SU-DHL-6 (cell line): Measurements from ENCODE around the gene TMEM239.

ENCODE experiments used
- H2AFZ ChIP-seq: fragments of 200-600 bp; sonication (generic); 2 replicates; pipeline ENCODE4 v1.6.1; 2014; ENCODE audit warnings: low read depth, mild to moderate bottlenecking, moderate library complexity, mixed read lengths, antibody characterized with exemption, low read length; ENCODE audit not compliant: severe bottlenecking
- H3F3A ChIP-seq: fragments of 200-600 bp; shearing (Covaris generic); 2 replicates; pipeline ENCODE4 v1.6.0; 2016; ENCODE audit warnings: antibody characterized with exemption, mild to moderate bottlenecking; ENCODE audit not compliant: insufficient read depth
- H3K27ac ChIP-seq: fragments of 200-600 bp; sonication (generic); 2 replicates; pipeline ENCODE4 v1.5.1; 2016; ENCODE audit warnings: low read depth, mild to moderate bottlenecking, low read length, moderate library complexity, mixed read lengths
- H3K27me3 ChIP-seq: fragments of 200-600 bp; sonication (generic), shearing (Covaris generic); 2 replicates; pipeline ENCODE4 v1.6.0; 2014; ENCODE audit warnings: mild to moderate bottlenecking, low read length
- H3K36me3 ChIP-seq: fragments of 200-600 bp; sonication (generic); 2 replicates; pipeline ENCODE4 v1.6.1; 2014; ENCODE audit warnings: mild to moderate bottlenecking, low read length, mixed read lengths
- H3K4me2 ChIP-seq: fragments of 300-600, 200-600 bp; shearing (Covaris generic), sonication (generic); 2 replicates; pipeline ENCODE4 v1.6.0; 2014; ENCODE audit warnings: low read length, low read depth, mild to moderate bottlenecking; ENCODE audit not compliant: poor library complexity, severe bottlenecking
- H3K4me3 ChIP-seq: fragments of 200-600 bp; sonication (generic); 2 replicates; pipeline ENCODE4 v1.5.1; 2014; ENCODE audit warnings: antibody characterized with exemption, low read length, mild to moderate bottlenecking, mixed read lengths; ENCODE audit not compliant: insufficient read depth, poor library complexity, severe bottlenecking
- H3K79me2 ChIP-seq: fragments of 200-600 bp; sonication (generic); 2 replicates; pipeline ENCODE4 v1.6.1; 2014; ENCODE audit warnings: mild to moderate bottlenecking, low read length, moderate library complexity; ENCODE audit not compliant: insufficient read depth
- H3K9ac ChIP-seq: fragments of 200-600 bp; sonication (generic); 2 replicates; pipeline ENCODE4 v1.7.0; 2014; ENCODE audit warnings: mild to moderate bottlenecking, low read length
- H3K9me2 ChIP-seq: fragments of 200-600 bp; sonication (generic); replicated peaks from 2 replicates; pipeline ENCODE4 v1.6.1; 2014; ENCODE audit warnings: low read length; ENCODE audit not compliant: insufficient read depth
- H3K9me3 ChIP-seq: fragments of 200-600 bp; sonication (generic); 2 replicates; pipeline ENCODE4 v1.6.1; 2014; ENCODE audit warnings: low read length, mixed read lengths; ENCODE audit not compliant: insufficient read depth
- H4K20me1 ChIP-seq: fragments of 200-600 bp; sonication (generic); 2 replicates; pipeline ENCODE4 v1.6.1; 2014; ENCODE audit warnings: low read depth, mild to moderate bottlenecking, antibody characterized with exemption, low read length, moderate library complexity, mixed read lengths
- CTCF ChIP-seq: fragments of 200-600 bp; sonication (generic); IDR thresholded peaks from one replicate; pipeline ENCODE4 v1.5.1; 2017; ENCODE audit warnings: antibody characterized with exemption, mild to moderate bottlenecking, low read length, moderate library complexity; ENCODE audit not compliant: insufficient read depth, poor library complexity, severe bottlenecking
- EZH2phosphoT487 ChIP-seq: fragments of 200-600 bp; sonication (generic), shearing (Covaris generic); conservative IDR thresholded peaks from 2 replicates; pipeline ENCODE4 v1.6.1; 2018; ENCODE audit warnings: mild to moderate bottlenecking, antibody characterized with exemption, low read length, moderate library complexity, mixed read lengths

TMEM239 gene

DNA sequence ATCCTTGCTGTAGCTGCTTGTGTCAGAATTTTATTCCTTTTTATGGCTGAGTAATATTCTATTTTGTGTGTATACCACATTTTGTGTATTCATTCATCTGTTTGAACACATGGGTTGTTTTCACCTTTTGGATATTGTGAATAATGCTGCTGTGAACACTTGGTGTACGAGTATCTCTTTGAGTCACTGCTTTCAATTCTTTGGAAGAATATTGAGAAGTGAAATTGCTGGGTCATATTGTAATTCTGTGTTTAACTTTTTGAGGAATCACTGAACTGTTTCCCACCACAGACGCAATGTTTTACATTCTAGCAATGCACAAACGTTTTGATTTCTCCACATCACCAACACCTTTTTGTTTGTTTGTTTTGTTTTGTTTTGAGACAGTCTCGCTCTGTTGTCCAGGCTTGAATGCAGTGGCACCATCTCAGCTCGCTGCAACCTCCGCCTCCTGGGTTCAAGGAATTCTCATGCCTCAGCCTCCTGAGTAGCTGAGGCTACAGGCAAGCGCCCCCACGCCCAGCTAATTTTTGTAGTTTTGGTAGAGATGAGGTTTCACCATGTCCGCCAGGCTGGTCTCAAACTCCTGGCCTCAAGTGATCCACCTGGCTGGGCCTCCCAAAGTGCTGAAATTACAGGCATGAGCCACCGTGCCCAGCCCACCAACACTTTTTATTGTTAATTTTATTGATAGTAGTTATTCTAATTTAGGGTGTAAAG, 37.4 kb upstream of the TMEM239 start:
- Histone ChIP-seq H3K27me3 (no peaks in the 10 kb centered on the region), H3K9ac (no peak overlapping the region), H3K9me2 (no peaks in the 10 kb centered on the region), H3K4me2 (no peak overlapping the region), H3K79me2 (no peaks in the 10 kb centered on the region), H3K27ac (no peak overlapping the region), H4K20me1 (no peaks in the 10 kb centered on the region), H3K9me3 (no peaks in the 10 kb centered on the region), H3F3A (no peaks in the 10 kb centered on the region), H3K36me3 (no peaks in the 10 kb centered on the region), H2AFZ (no peak overlapping the region), H3K4me3 (no peak overlapping the region)
- TF ChIP-seq CTCF (no peak), EZH2phosphoT487 (no peak)

- TF ChIP-seq EZH2phosphoT487 (no peak), CTCF (no peak)
- Histone ChIP-seq H3K9me2 (no peaks in the 10 kb centered on the region), H3K79me2 (no peaks in the 10 kb centered on the region), H3K27ac (no peak overlapping the region), H3K27me3 (no peaks in the 10 kb centered on the region), H3K9me3 (no peaks in the 10 kb centered on the region), H2AFZ (no peak overlapping the region), H3F3A (no peaks in the 10 kb centered on the region), H4K20me1 (no peaks in the 10 kb centered on the region), H3K4me3 (no peak overlapping the region), H3K4me2 (no peak overlapping the region), H3K9ac (no peak overlapping the region), H3K36me3 (no peaks in the 10 kb centered on the region)
These were observed 35.2 kb upstream of the TMEM239 start for GRCh38 chr20:2780948-2781347.

DNA sequence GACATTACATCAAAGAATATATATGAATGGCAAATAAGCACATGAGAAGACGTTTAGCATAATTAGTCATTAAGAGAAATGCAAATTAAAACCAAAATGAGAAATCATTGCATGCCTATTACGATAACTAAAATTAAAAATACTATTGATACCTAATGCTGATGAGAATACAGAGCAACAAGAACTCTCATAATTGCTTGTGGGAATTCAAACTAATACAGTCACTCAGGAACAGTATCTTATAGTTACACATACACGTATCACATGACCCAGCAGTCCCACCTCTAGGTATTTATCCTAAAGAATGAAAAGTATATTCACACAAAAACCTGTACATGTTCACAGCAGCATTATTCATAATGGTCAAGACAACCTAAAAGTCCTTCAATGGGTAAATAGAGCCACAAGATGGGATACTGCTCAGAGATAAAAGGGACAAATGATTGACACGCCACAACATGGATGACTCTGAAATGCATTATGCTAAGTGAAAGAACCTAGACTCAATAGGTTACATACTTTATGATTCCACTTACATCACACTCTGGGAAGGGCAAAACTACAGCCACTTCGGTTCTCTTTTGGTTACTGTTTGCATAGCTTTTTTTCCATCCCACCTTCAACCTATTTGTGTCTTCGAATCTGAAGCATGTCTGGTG, 32.1 kb upstream of the TMEM239 start:
- Histone ChIP-seq H4K20me1 (no peaks in the 10 kb centered on the region), H3K9me2 (no peaks in the 10 kb centered on the region), H2AFZ (no peak overlapping the region), H3K79me2 (no peaks in the 10 kb centered on the region), H3K4me3 (no peak overlapping the region), H3K27ac (no peak overlapping the region), H3F3A (no peaks in the 10 kb centered on the region), H3K9ac (no peak overlapping the region), H3K4me2 (no peak overlapping the region), H3K36me3 (no peaks in the 10 kb centered on the region), H3K27me3 (no peaks in the 10 kb centered on the region), H3K9me3 (no peaks in the 10 kb centered on the region)
- no peak for TF ChIP-seq EZH2phosphoT487
- no peak for TF ChIP-seq CTCF
